Parathyroid adenoma (tissue), 2 donors: ENCODE results near the gene MACIR.

Source experiments
- H2AFZ ChIP-seq: fragments of 300-600 bp; sonication (generic); one replicate; pipeline ENCODE4 v1.7.0; 2017; ENCODE audit warnings: antibody characterized with exemption, mild to moderate bottlenecking
- H3K27ac ChIP-seq: fragments of 300-600 bp; sonication (generic); one replicate; pipeline ENCODE4 v1.7.0; 2017
- H3K27me3 ChIP-seq: fragments of 300-600 bp; sonication (generic); one replicate; pipeline ENCODE4 v1.7.0; 2017; ENCODE audit warnings: low read length; ENCODE audit not compliant: control insufficient read depth, insufficient read depth
- H3K36me3 ChIP-seq: fragments of 300-600 bp; sonication (generic); one replicate; pipeline ENCODE4 v1.7.0; 2017; ENCODE audit warnings: low read length; ENCODE audit not compliant: control insufficient read depth, insufficient read depth
- H3K4me1 ChIP-seq: fragments of 300-600 bp; sonication (generic); one replicate; pipeline ENCODE4 v1.7.0; 2017; ENCODE audit warnings: control low read depth
- H3K4me2 ChIP-seq: fragments of 300-600 bp; sonication (generic); one replicate; pipeline ENCODE4 v1.7.0; 2017; ENCODE audit warnings: low read length
- H3K4me3 ChIP-seq: fragments of 300-600 bp; sonication (generic); one replicate; pipeline ENCODE4 v1.7.0; 2017; ENCODE audit warnings: low read depth, low read length
- H3K79me2 ChIP-seq: fragments of 300-600 bp; sonication (generic); one replicate; pipeline ENCODE4 v1.7.0; 2017; ENCODE audit warnings: control low read depth
- H3K9ac ChIP-seq: fragments of 300-600 bp; sonication (generic); one replicate; pipeline ENCODE4 v1.7.0; 2017; ENCODE audit warnings: mild to moderate bottlenecking
- H3K9me3 ChIP-seq: fragments of 300-600 bp; sonication (generic); one replicate; pipeline ENCODE4 v1.7.0; 2017; ENCODE audit warnings: low read length; ENCODE audit not compliant: control insufficient read depth
- TF ChIP-seq, protein P1 (sequence below): fragments of 300-600 bp; sonication (generic); IDR thresholded peaks from one replicate; pipeline ENCODE4 v1.7.0; 2017; ENCODE audit warnings: antibody characterized with exemption, mild to moderate bottlenecking
- donor health status: primary hyperparathyroidism.

MACIR gene

GRCh38 chr5:103270581-103270980 is 12.0 kb downstream of the MACIR start:
- Histone ChIP-seq H3K79me2 (peaks cover 35% of the 10 kb centered on the region), H3K9ac (no peak overlapping the region), H3K4me1 (peaks cover 10% of the 10 kb centered on the region), H3K27me3 (no peaks in the 10 kb centered on the region), H3K4me3 (no peak overlapping the region), H3K4me2 (no peak overlapping the region), H3K27ac (no peak overlapping the region), H3K9me3 (no peaks in the 10 kb centered on the region), H2AFZ (no peak overlapping the region), H3K36me3 (no peaks in the 10 kb centered on the region)
- TF ChIP-seq, protein P1, sequence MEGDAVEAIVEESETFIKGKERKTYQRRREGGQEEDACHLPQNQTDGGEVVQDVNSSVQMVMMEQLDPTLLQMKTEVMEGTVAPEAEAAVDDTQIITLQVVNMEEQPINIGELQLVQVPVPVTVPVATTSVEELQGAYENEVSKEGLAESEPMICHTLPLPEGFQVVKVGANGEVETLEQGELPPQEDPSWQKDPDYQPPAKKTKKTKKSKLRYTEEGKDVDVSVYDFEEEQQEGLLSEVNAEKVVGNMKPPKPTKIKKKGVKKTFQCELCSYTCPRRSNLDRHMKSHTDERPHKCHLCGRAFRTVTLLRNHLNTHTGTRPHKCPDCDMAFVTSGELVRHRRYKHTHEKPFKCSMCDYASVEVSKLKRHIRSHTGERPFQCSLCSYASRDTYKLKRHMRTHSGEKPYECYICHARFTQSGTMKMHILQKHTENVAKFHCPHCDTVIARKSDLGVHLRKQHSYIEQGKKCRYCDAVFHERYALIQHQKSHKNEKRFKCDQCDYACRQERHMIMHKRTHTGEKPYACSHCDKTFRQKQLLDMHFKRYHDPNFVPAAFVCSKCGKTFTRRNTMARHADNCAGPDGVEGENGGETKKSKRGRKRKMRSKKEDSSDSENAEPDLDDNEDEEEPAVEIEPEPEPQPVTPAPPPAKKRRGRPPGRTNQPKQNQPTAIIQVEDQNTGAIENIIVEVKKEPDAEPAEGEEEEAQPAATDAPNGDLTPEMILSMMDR = no peak

- H3K4me1 ChIP-seq = peaks cover 10% of the 10 kb centered on the region
- no peak overlapping the region for H2AFZ ChIP-seq
- peak overlapping the region; percentile 16 for H3K4me2 ChIP-seq
- no peak overlapping the region for H3K9ac ChIP-seq
- no peaks in the 10 kb centered on the region for H3K9me3 ChIP-seq
- TF ChIP-seq, protein P1 = no peak
- no peak overlapping the region for H3K4me3 ChIP-seq
- no peaks in the 10 kb centered on the region for H3K27me3 ChIP-seq
- no peaks in the 10 kb centered on the region for H3K36me3 ChIP-seq
- peaks cover 29% of the 10 kb centered on the region for H3K79me2 ChIP-seq
- H3K27ac ChIP-seq = no peak overlapping the region
These were observed 13.2 kb downstream of the MACIR start for GRCh38 chr5:103271570-103272289.

- Histone ChIP-seq H3K79me2 (peaks cover 29% of the 10 kb centered on the region), H3K9me3 (no peaks in the 10 kb centered on the region), H3K36me3 (no peaks in the 10 kb centered on the region), H3K4me1 (peaks cover 10% of the 10 kb centered on the region), H3K9ac (no peak overlapping the region), H3K4me3 (no peak overlapping the region), H3K4me2 (peak overlapping the region; percentile 16), H2AFZ (no peak overlapping the region), H3K27ac (no peak overlapping the region), H3K27me3 (no peaks in the 10 kb centered on the region)
- TF ChIP-seq, protein P1 = no peak
These were observed 13.8 kb downstream of the MACIR start for GRCh38 chr5:103272377-103272776.

DNA sequence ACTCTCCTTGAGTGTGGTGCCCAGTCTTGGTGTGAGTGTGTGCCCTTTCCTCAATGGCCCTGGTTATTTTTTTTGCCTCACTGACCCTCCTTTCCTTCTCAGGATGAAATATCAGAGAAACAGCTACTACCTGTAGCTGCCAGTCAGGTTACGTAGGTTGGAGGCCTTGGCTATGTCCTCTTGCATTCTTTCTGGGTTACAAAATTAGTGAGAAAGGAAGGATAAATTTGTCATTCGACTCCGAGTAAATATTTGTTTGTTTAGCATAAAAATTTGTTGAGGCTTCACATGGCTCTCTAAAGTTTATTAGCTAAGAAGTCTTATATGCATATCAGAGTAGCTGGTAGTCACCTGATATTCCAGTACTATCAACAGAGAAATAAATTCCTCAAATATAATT is 15.4 kb downstream of the MACIR start:
- H3K4me1 ChIP-seq = peaks cover 6% of the 10 kb centered on the region
- no peak overlapping the region for H3K9ac ChIP-seq
- H3K4me3 ChIP-seq = no peak overlapping the region
- no peaks in the 10 kb centered on the region for H3K27me3 ChIP-seq
- no peak overlapping the region for H2AFZ ChIP-seq
- H3K79me2 ChIP-seq = peaks cover 17% of the 10 kb centered on the region
- TF ChIP-seq, protein P1 = no peak
- no peak overlapping the region for H3K27ac ChIP-seq
- H3K9me3 ChIP-seq = no peaks in the 10 kb centered on the region
- H3K4me2 ChIP-seq = no peak overlapping the region
- no peaks in the 10 kb centered on the region for H3K36me3 ChIP-seq

DNA sequence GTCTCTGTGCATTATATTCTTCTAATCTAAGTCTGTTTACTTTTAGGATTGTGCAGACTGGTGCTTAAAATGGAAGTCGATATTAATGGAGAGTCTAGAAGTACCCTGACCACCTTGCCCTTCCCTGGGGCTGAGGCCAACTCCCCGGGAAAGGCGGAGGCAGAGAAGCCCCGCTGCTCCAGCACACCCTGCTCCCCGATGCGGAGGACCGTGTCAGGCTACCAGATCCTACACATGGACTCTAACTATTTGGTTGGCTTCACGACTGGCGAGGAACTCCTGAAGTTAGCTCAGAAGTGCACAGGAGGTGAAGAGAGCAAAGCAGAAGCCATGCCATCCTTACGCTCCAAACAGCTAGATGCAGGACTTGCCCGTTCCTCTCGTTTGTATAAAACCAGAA is 17.3 kb downstream of the MACIR start:
- Histone ChIP-seq H2AFZ (no peak overlapping the region), H3K36me3 (no peaks in the 10 kb centered on the region), H3K4me1 (peaks cover 6% of the 10 kb centered on the region), H3K9ac (no peak overlapping the region), H3K4me3 (no peak overlapping the region), H3K27ac (no peak overlapping the region), H3K27me3 (no peaks in the 10 kb centered on the region), H3K79me2 (peaks cover 12% of the 10 kb centered on the region), H3K9me3 (no peaks in the 10 kb centered on the region), H3K4me2 (no peak overlapping the region)
- TF ChIP-seq, protein P1 = no peak
